HepG2 (cell line): ENCODE data around the gene PDP2. TPM values are rescaled to one million over a fixed set of nuclear protein-coding genes. Genes with fewer than 3 reads are reported as not detected.

Experiments used
- AHR ChIP-seq: IDR thresholded peaks from 2 replicates; pipeline ENCODE4 v1.6.1; 2018; ENCODE audit warnings: missing genetic modification reagents, missing compliant biosample characterization
- ARNT2 ChIP-seq: sonication (generic); formaldehyde crosslinking; IDR thresholded peaks from 2 replicates; pipeline ENCODE4 v1.8.0; 2022; ENCODE audit warnings: mild to moderate bottlenecking, low read depth, missing genetic modification reagents, moderate library complexity
- EP300 ChIP-seq, 3 experiments: sonication (generic) in 1 of 3; formaldehyde crosslinking in 1 of 3; IDR thresholded peaks; 2 replicates each; pipeline versions ENCODE4 v1.5.1 to v1.6.1; 2011 to 2020; ENCODE audit warnings: low read depth in 2 of 3, low read length in 2 of 3, borderline replicate concordance in 1 of 3, improper control_type of control experiment in 1 of 3, mild to moderate bottlenecking in 1 of 3, missing genetic modification reagents in 1 of 3, moderate library complexity in 1 of 3
- ERF ChIP-seq: IDR thresholded peaks from 2 replicates; pipeline ENCODE4 v1.6.1; 2018; ENCODE audit warnings: missing biosample characterization, missing genetic modification reagents
- GTF2F1 ChIP-seq: fragments of 150-350 bp; IDR thresholded peaks from 2 replicates; pipeline ENCODE4 v1.6.1; 2014; ENCODE audit warnings: low read length
- KLF12 ChIP-seq: sonication (generic); formaldehyde crosslinking; IDR thresholded peaks from 2 replicates; pipeline ENCODE4 v1.4.0; 2020; ENCODE audit warnings: missing genetic modification reagents, borderline replicate concordance
- KLF15 ChIP-seq: sonication (generic); formaldehyde crosslinking; IDR thresholded peaks from 2 replicates; pipeline ENCODE4 v1.8.1; 2023; ENCODE audit warnings: borderline replicate concordance, mild to moderate bottlenecking, inconsistent platforms, missing genetic modification reagents, mixed read lengths
- NFKB2 ChIP-seq: sonication (generic); formaldehyde crosslinking; IDR thresholded peaks from 2 replicates; pipeline ENCODE4 v1.4.0; 2020; ENCODE audit warnings: missing genetic modification reagents, borderline replicate concordance
- NR2F1 ChIP-seq, 2 experiments: fragments of 450-650 bp in 1 of 2; formaldehyde crosslinking in 1 of 2; IDR thresholded peaks; 2 replicates each; pipeline versions ENCODE4 v1.5.0 to v1.6.1; 2016 to 2020; ENCODE audit warnings: mild to moderate bottlenecking in 1 of 2, missing compliant biosample characterization in 1 of 2, missing genetic modification reagents in 1 of 2, moderate library complexity in 1 of 2
- RFX1 ChIP-seq: fragments of 450-650 bp; IDR thresholded peaks from 2 replicates; pipeline ENCODE4 v1.6.1; 2017
- RFX3 ChIP-seq: IDR thresholded peaks from 2 replicates; pipeline ENCODE4 v1.6.1; 2016; ENCODE audit warnings: missing biosample characterization, missing genetic modification reagents
- TBX3 ChIP-seq: fragments of 450-650 bp; IDR thresholded peaks from 2 replicates; pipeline ENCODE4 v1.6.1; 2017; ENCODE audit warnings: antibody characterized with exemption, mild to moderate bottlenecking, inconsistent platforms, borderline replicate concordance
- TEAD3 ChIP-seq: optimal IDR thresholded peaks from 2 replicates; pipeline ENCODE3; 2016; ENCODE audit warnings: borderline replicate concordance
- ZFP1 ChIP-seq: IDR thresholded peaks from 2 replicates; pipeline ENCODE4 v1.6.1; 2016
- ZNF550 ChIP-seq: sonication (generic); formaldehyde crosslinking; IDR thresholded peaks from 2 replicates; pipeline ENCODE4 v1.4.0; 2020; ENCODE audit warnings: mild to moderate bottlenecking, missing genetic modification reagents, borderline replicate concordance
- ZNF747 ChIP-seq: sonication (generic); formaldehyde crosslinking; IDR thresholded peaks from 2 replicates; pipeline ENCODE4 v1.8.1; 2023; ENCODE audit warnings: missing genetic modification reagents, mild to moderate bottlenecking, borderline replicate concordance
- ZNF777 ChIP-seq: sonication (generic); formaldehyde crosslinking; IDR thresholded peaks from 2 replicates; pipeline ENCODE4 v1.4.0; 2020; ENCODE audit warnings: missing genetic modification reagents
- polyA plus RNA-seq, 8 experiments: library from polyadenylated mRNA; depleted of rRNA in 3 of 8; stranded (reverse) in 7 of 8; unstranded in 1 of 8; fragments of >200 nt; fragmentation: Illumina TruSeq in 4 of 8; extraction: Trizol in 4 of 8; gene quantifications; 2 replicates each; pipeline versions ENCODE4 v1.2.1 to v1.2.3, GENCODE V29; 2011 to 2016; ENCODE audit warnings: low read depth in 4 of 8, missing spikeins in 1 of 8, mixed read lengths in 1 of 8; ENCODE audit not compliant: insufficient read depth in 1 of 8
- total RNA-seq, 5 experiments: library from RNA; depleted of rRNA; stranded (reverse); fragments of >200 nt; fragmentation: Illumina TruSeq; extraction: Trizol; gene quantifications; 2 replicates each; pipeline ENCODE4 v1.2.3, GENCODE V29; 2016; ENCODE audit warnings: low read depth in 1 of 5
- TF ChIP-seq, protein P1 (sequence below): sonication (generic); formaldehyde crosslinking; IDR thresholded peaks from 2 replicates; pipeline ENCODE4 v1.4.0; 2020; ENCODE audit warnings: missing genetic modification reagents, borderline replicate concordance
- TF ChIP-seq, protein P2 (sequence below): sonication (generic); formaldehyde crosslinking; IDR thresholded peaks from 2 replicates; pipeline ENCODE4 v1.4.0; 2020; ENCODE audit warnings: missing genetic modification reagents

PDP2 gene
- total and polyA plus RNA-seq, 2 of the 13 experiments (the other 11 are each of a cell fraction or from before 2014, with no cell fraction given): 12.8 to 15.8 TPM

DNA sequence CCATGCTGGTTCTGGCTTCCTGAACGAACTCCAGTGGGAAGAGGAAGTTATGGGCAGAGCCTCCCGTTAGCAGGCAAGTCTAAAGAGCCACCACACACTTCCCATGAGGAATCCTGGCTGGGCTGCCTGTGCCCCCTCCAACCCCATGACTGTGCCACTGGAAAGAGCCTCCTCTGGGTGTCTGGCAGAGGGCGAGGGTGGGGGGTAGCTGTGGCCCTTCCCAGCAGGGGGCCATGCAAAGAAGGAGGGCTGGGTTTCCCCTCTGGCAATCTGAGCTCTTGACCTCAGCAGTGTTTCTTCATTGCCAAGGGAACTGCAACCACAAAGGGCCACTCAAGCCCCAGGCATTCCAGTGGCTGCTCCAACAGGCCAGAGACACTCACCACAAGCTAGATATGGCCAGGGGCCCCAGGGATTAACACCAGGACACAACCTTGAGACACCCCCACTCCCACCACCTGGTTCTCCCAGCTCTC, 46.7 kb downstream of the PDP2 start (continued):
- TF ChIP-seq TBX3 (peak; percentile 12; the same call in 1 of the 2 replicates), NR2F1 (CRISPR knock-in tag; IDR thresholded peaks at IDR 0.05) (0 out of 4 replicates have a peak, but pooled peaks of 1 of the 2 experiments have one; percentile 46), AHR (CRISPR knock-in tag) (0 out of 2 replicates have a peak, but pooled peaks have one; percentile 45), ZNF550 (CRISPR knock-in tag) (no peak), ZFP1 (CRISPR knock-in tag) (no peak), RFX1 (peak; percentile 74), KLF15 (no peak), EP300 (IDR thresholded peaks at IDR 0.05; ENCODE audit: low read depth in 2 of 2, low read length in 2 of 2) (peak in 1 of 2 experiments; percentile 64; a peak in 1 of 4 replicates), EP300 (CRISPR knock-in tag; IDR thresholded peaks at IDR 0.05; ENCODE audit: borderline replicate concordance) (0 out of 2 replicates have a peak, but pooled peaks have one; percentile 26), GTF2F1 (no peak), ARNT2 (CRISPR knock-in tag) (no peak), KLF12 (CRISPR knock-in tag) (no peak), RFX3 (peak; percentile 45; the same call in 1 of the 2 replicates), ZNF747 (CRISPR knock-in tag) (no peak), NFKB2 (CRISPR knock-in tag) (0 out of 2 replicates have a peak, but pooled peaks have one; percentile 8), ERF (CRISPR knock-in tag) (0 out of 2 replicates have a peak, but pooled peaks have one; percentile 16), ZNF777 (CRISPR knock-in tag) (peak; percentile 18), TEAD3 (peak; percentile 43)
- TF ChIP-seq, protein P1, sequence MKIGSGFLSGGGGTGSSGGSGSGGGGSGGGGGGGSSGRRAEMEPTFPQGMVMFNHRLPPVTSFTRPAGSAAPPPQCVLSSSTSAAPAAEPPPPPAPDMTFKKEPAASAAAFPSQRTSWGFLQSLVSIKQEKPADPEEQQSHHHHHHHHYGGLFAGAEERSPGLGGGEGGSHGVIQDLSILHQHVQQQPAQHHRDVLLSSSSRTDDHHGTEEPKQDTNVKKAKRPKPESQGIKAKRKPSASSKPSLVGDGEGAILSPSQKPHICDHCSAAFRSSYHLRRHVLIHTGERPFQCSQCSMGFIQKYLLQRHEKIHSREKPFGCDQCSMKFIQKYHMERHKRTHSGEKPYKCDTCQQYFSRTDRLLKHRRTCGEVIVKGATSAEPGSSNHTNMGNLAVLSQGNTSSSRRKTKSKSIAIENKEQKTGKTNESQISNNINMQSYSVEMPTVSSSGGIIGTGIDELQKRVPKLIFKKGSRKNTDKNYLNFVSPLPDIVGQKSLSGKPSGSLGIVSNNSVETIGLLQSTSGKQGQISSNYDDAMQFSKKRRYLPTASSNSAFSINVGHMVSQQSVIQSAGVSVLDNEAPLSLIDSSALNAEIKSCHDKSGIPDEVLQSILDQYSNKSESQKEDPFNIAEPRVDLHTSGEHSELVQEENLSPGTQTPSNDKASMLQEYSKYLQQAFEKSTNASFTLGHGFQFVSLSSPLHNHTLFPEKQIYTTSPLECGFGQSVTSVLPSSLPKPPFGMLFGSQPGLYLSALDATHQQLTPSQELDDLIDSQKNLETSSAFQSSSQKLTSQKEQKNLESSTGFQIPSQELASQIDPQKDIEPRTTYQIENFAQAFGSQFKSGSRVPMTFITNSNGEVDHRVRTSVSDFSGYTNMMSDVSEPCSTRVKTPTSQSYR (CRISPR knock-in tag): peak; percentile 25; the same call in 1 of the 2 replicates
- TF ChIP-seq, protein P2, sequence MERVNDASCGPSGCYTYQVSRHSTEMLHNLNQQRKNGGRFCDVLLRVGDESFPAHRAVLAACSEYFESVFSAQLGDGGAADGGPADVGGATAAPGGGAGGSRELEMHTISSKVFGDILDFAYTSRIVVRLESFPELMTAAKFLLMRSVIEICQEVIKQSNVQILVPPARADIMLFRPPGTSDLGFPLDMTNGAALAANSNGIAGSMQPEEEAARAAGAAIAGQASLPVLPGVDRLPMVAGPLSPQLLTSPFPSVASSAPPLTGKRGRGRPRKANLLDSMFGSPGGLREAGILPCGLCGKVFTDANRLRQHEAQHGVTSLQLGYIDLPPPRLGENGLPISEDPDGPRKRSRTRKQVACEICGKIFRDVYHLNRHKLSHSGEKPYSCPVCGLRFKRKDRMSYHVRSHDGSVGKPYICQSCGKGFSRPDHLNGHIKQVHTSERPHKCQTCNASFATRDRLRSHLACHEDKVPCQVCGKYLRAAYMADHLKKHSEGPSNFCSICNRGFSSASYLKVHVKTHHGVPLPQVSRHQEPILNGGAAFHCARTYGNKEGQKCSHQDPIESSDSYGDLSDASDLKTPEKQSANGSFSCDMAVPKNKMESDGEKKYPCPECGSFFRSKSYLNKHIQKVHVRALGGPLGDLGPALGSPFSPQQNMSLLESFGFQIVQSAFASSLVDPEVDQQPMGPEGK (CRISPR knock-in tag): 0 out of 2 replicates have a peak, but pooled peaks have one; percentile 34
- TF ChIP-seq, all 625 proteins: peak for 16
